K562 (cell line): Measurements from ENCODE around the gene EBNA1BP2. TPM values are rescaled to one million over a fixed set of nuclear protein-coding genes. Genes with fewer than 3 reads are reported as not detected.

Source experiments
- ATAC-seq: fragments of 200-7000 bp; cut with Tn5 transposase; 3 replicates; pipeline ENCODE4 v1.9.1; 2020; ENCODE audit warnings: moderate library complexity
- BruUV-seq: library from RNA; stranded (reverse); fragments of 400-500 nt; replicated peaks from 2 replicates; lab custom pipeline; 2021; lab: Mats Ljungman, UMichigan
- CTCF ChIA-PET: fragments of 300-600 bp; formaldehyde crosslinking; extraction: SDS; loops from one replicate; lab custom pipeline; 2021; ENCODE audit warnings: low intra/inter-chr PET ratio; lab: Yijun Ruan, JAX
- POLR2A ChIA-PET: fragments of 300-600, 350-650 bp; sonication (Branson Sonifier 250); formaldehyde crosslinking; extraction: SDS; loops from one replicate; lab custom pipeline; 2021; ENCODE audit warnings: antibody characterized with exemption, inconsistent platforms; lab: Yijun Ruan, JAX
- DNase-seq, 4 experiments: peaks; one replicate each; pipeline versions ENCODE4 v3.0.0 to v3.0.0-alpha.2; 2011 to 2018; ENCODE audit warnings: low spot score in 3 of 4, mixed read lengths in 3 of 4; ENCODE audit errors: extremely low read depth in 1 of 4
- FAIRE-seq: peaks from 2 replicates; lab custom pipeline; 2011; peaks lifted over from hg19 to GRCh38; lab: Jason Lieb, UNC
- H2AFZ ChIP-seq: 2 replicates; pipeline ENCODE4 v1.6.0; 2011; ENCODE audit warnings: low read depth, low read length, control low read depth, inconsistent platforms
- H3K27ac ChIP-seq: fragments of 200-600 bp; 3 replicates; pipeline ENCODE4 v1.8.0; 2011; ENCODE audit warnings: low read depth, mild to moderate bottlenecking, control low read depth, inconsistent platforms, low read length, moderate library complexity, mixed read lengths; ENCODE audit errors: extremely low read depth
- H3K27me3 ChIP-seq, 2 experiments: fragments of 300-600 bp in 1 of 2; 2 replicates in 1 of 2; 3 replicates in 1 of 2; pipeline versions ENCODE4 v1.6.0 to v1.8.0; 2011; ENCODE audit warnings: inconsistent platforms in 2 of 2, low read length in 2 of 2, mild to moderate bottlenecking in 1 of 2, mixed read lengths in 1 of 2, moderate library complexity in 1 of 2; ENCODE audit not compliant: control insufficient read depth in 2 of 2, insufficient read depth in 2 of 2
- H3K36me3 ChIP-seq: fragments of 300-600 bp; 3 replicates; pipeline ENCODE4 v1.8.0; 2011; ENCODE audit warnings: mild to moderate bottlenecking, low read length, inconsistent platforms; ENCODE audit not compliant: control insufficient read depth, insufficient read depth
- H3K4me1 ChIP-seq, 2 experiments: fragments of 200-600 bp in 1 of 2; replicated peaks in 1 of 2; 2 replicates in 1 of 2; 3 replicates in 1 of 2; pipeline versions ENCODE4 v1.5.1 to v1.8.0; 2011; ENCODE audit warnings: inconsistent platforms in 2 of 2, low read length in 2 of 2, mild to moderate bottlenecking in 1 of 2, mixed read lengths in 1 of 2, moderate library complexity in 1 of 2; ENCODE audit not compliant: control insufficient read depth in 2 of 2, insufficient read depth in 2 of 2
- H3K4me2 ChIP-seq: 2 replicates; pipeline ENCODE4 v1.6.1; 2011; ENCODE audit warnings: low read length, control low read depth, inconsistent platforms, mixed read lengths; ENCODE audit not compliant: insufficient read depth
- H3K4me3 ChIP-seq: fragments of 200-600 bp; sonication (generic), shearing (Covaris generic); 2 replicates; pipeline ENCODE4 v1.5.1; 2016; ENCODE audit warnings: control low read depth, inconsistent platforms
- H3K79me2 ChIP-seq: fragments of 200-600 bp; 3 replicates; pipeline ENCODE4 v1.8.0; 2011; ENCODE audit warnings: low read length, inconsistent platforms; ENCODE audit not compliant: control insufficient read depth, insufficient read depth
- H3K9ac ChIP-seq, 2 experiments: 2 replicates each; pipeline versions ENCODE4 v1.6.0 to v1.6.1; 2011; ENCODE audit warnings: low read depth in 2 of 2, low read length in 2 of 2, control low read depth in 1 of 2, inconsistent platforms in 1 of 2, mild to moderate bottlenecking in 1 of 2, mixed read lengths in 1 of 2; ENCODE audit not compliant: insufficient read depth in 1 of 2
- H3K9me1 ChIP-seq: one replicate; pipeline ENCODE4 v1.6.0; 2011; ENCODE audit warnings: inconsistent platforms, mild to moderate bottlenecking, low read length, moderate library complexity; ENCODE audit not compliant: control insufficient read depth, insufficient read depth
- H3K9me3 ChIP-seq: replicated peaks from 2 replicates; pipeline ENCODE4 v1.5.1; 2011; ENCODE audit warnings: low read depth, low read length, inconsistent platforms; ENCODE audit not compliant: control insufficient read depth, insufficient read depth
- H4K20me1 ChIP-seq: replicated peaks from 2 replicates; pipeline ENCODE4 v1.6.1; 2011; ENCODE audit warnings: low read length, inconsistent platforms, mixed read lengths; ENCODE audit not compliant: control insufficient read depth, insufficient read depth
- BHLHE40 ChIP-seq: IDR thresholded peaks from 2 replicates; pipeline ENCODE4 v1.6.1; 2011; ENCODE audit warnings: low read length, improper control_type of control experiment
- C11orf30 ChIP-seq: fragments of 450-650 bp; IDR thresholded peaks from 2 replicates; pipeline ENCODE4 v1.6.1; 2016; ENCODE audit warnings: low read depth, mild to moderate bottlenecking
- CBX2 ChIP-seq: fragments of 200-600 bp; sonication (generic); IDR thresholded peaks from one replicate; pipeline ENCODE4 v1.6.1; 2012; ENCODE audit warnings: mild to moderate bottlenecking, low read length, inconsistent platforms; ENCODE audit not compliant: insufficient read depth, poor library complexity, severe bottlenecking
- CEBPB ChIP-seq: fragments of 450-650 bp; IDR thresholded peaks from 2 replicates; pipeline ENCODE4 v1.6.1; 2016; ENCODE audit warnings: missing genetic modification characterization, missing compliant biosample characterization
- MAFG ChIP-seq: fragments of 450-650 bp; conservative IDR thresholded peaks from 2 replicates; pipeline ENCODE4 v1.6.1; 2016; ENCODE audit warnings: missing genetic modification characterization, missing compliant biosample characterization
- MBD2 ChIP-seq: sonication (generic); IDR thresholded peaks from 2 replicates; pipeline ENCODE4 v1.6.1; 2016; ENCODE audit warnings: low read depth, borderline replicate concordance
- NBN ChIP-seq: fragments of 450-650 bp; IDR thresholded peaks from 2 replicates; pipeline ENCODE4 v1.6.1; 2016; ENCODE audit warnings: low read depth, mild to moderate bottlenecking
- POLR3G ChIP-seq: IDR thresholded peaks from 2 replicates; pipeline ENCODE4 v1.6.1; 2011; ENCODE audit not compliant: insufficient read length, insufficient replicate concordance; ENCODE audit errors: extremely low read depth
- RBM25 ChIP-seq: fragments of 200-400 bp; formaldehyde crosslinking; IDR thresholded peaks from 2 replicates; pipeline ENCODE4 v1.6.1; 2018; ENCODE audit warnings: low read length, low read depth, moderate library complexity; ENCODE audit not compliant: severe bottlenecking
- SMARCC2 ChIP-seq: fragments of 450-650 bp; IDR thresholded peaks from 2 replicates; pipeline ENCODE4 v1.6.1; 2017; ENCODE audit warnings: antibody characterized with exemption, moderate library complexity, mild to moderate bottlenecking, low read depth
- YY1 ChIP-seq, 3 experiments: IDR thresholded peaks; 2 replicates each; pipeline ENCODE4 v1.6.1; 2011; ENCODE audit warnings: low read length in 2 of 3, mild to moderate bottlenecking in 2 of 3, moderate library complexity in 2 of 3, borderline replicate concordance in 1 of 3, control low read depth in 1 of 3, low read depth in 1 of 3; ENCODE audit not compliant: insufficient read depth in 3 of 3, insufficient replicate concordance in 2 of 3, control insufficient read depth in 1 of 3, insufficient read length in 1 of 3; ENCODE audit errors: extremely low read depth in 1 of 3
- ZBTB17 ChIP-seq: fragments of 450-650 bp; formaldehyde crosslinking; IDR thresholded peaks from 2 replicates; pipeline ENCODE4 v1.4.0; 2020; ENCODE audit warnings: mild to moderate bottlenecking
- ZNF124 ChIP-seq: sonication (generic); formaldehyde crosslinking; IDR thresholded peaks from 2 replicates; pipeline ENCODE4 v1.8.1; 2022; ENCODE audit warnings: missing genetic modification reagents
- ZNF316 ChIP-seq: fragments of 450-650 bp; IDR thresholded peaks from 2 replicates; pipeline ENCODE4 v1.6.1; 2016
- ZNF445 ChIP-seq: fragments of 250-450 bp; sonication (Bioruptor Pico); IDR thresholded peaks from 2 replicates; pipeline ENCODE4 v1.4.0; 2020; ENCODE audit warnings: low read depth, mild to moderate bottlenecking, moderate library complexity
- WGBS: fragments of 100-300 bp; shearing (Covaris generic); methylation state at CpG from one replicate; pipeline ENCODE4 v1.1.6; 2016; ENCODE audit warnings: low coverage, mixed read lengths; ENCODE audit not compliant: insufficient coverage; ENCODE audit errors: missing lambda C conversion rate; 5-methylcytosine and 5-hydroxymethylcytosine counted together
- in situ Hi-C: fragments of 300-500 bp; cut with MboI; formaldehyde crosslinking; loops from 4 replicates; pipeline ENCODE4 v1.15.0; 2018; ENCODE audit warnings: inconsistent platforms, mixed read lengths
- intact Hi-C: fragments of 100-400 bp; cut with micrococcal nuclease; formaldehyde crosslinking; loops from 2 replicates; pipeline ENCODE4 v1.14.2; 2022
- polyA plus RNA-seq, 8 experiments: library from polyadenylated mRNA; depleted of rRNA in 4 of 8; stranded (reverse) in 5 of 8; unstranded in 3 of 8; fragments of >200 nt; fragmentation: Nextera tagmentation in 2 of 8; fragmentation: Illumina TruSeq in 1 of 8; extraction: Ambion mirVana in 2 of 8; extraction: Trizol in 1 of 8; gene quantifications; 2 replicates each; pipeline versions ENCODE4 v1.2.1 to v1.2.3, GENCODE V29; 2011 to 2014; ENCODE audit warnings: inconsistent platforms in 1 of 8, missing spikeins in 1 of 8
- total RNA-seq, 7 experiments: library from RNA; depleted of rRNA in 6 of 7; stranded (reverse); fragments of >200 nt in 6 of 7; fragmentation: Illumina TruSeq in 2 of 7; extraction: Trizol in 2 of 7; gene quantifications; 2 replicates each; pipeline versions ENCODE4 v1.2.1 to v1.2.3, GENCODE V29; 2011 to 2021; ENCODE audit warnings: low replicate concordance in 1 of 7
- TF ChIP-seq, protein P1 (sequence below), 2 experiments: IDR thresholded peaks; 2 replicates each; pipeline ENCODE4 v1.6.1; 2011; ENCODE audit warnings: borderline replicate concordance in 1 of 2, control low read depth in 1 of 2, low read depth in 1 of 2, low read length in 1 of 2, mild to moderate bottlenecking in 1 of 2, mixed read lengths in 1 of 2, moderate library complexity in 1 of 2; ENCODE audit not compliant: insufficient read depth in 1 of 2, insufficient read length in 1 of 2, poor library complexity in 1 of 2, severe bottlenecking in 1 of 2; ENCODE audit errors: extremely low read depth in 1 of 2
- TF ChIP-seq, protein P2 (sequence below), 2 experiments: fragments of 450-650 bp; IDR thresholded peaks; 2 replicates each; pipeline ENCODE4 v1.6.1; 2016

EBNA1BP2 gene
- total and polyA plus RNA-seq, 9 of the 15 experiments (the other 6 are each of a cell fraction or from before 2014, with no cell fraction given), result 95.2 to 349 (median 249) TPM

DNA sequence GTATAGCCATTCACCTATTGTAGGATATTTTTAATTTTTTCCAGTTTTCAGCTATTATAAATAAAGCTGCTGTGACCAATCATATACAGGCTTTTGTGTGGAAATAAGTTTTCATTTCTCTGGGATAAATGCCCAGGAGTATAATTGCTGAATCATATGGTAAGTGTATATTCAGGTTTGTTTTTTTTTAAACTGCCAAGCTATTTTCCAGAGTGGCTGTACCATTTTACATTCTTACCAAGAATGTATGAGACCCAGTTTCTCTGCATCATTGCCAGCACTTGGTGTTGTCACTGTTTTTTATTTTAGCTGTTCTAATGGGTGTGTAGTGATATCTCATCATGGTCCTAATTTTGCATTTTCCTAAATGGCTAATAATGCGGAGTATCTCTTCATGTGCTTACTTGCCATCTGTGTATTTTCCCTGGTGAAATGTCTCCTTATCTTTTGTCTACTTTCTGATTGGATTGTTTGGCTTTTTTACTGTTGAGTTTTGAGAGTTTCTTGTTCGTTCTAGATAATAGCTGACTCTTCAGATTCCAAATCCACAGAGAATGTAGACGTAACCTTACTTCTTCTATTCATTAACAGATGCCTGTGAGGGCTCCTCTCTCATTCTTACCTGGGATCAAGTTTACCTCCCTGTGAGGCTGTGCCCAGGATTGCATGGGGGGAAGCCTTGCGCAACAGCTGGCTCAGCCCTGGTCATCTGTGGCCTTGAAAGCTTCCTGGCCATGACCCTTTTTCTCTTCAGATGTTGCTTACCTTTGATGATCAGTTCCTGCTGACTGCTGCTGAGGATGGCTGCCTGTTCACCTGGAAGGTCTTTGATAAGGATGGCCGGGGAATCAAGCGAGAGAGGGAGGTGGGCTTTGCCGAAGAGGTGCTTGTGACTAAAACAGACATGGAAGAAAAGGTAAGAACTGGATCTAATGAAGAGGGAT is 42.7 kb upstream of the EBNA1BP2 start:
- POLR2A ChIA-PET, result interaction anchor here (0.6 kb wide), 2 partner anchors 12 to 1655 kb away, joined by 3 read pairs; no protein-coding TSS in a partner anchor
- ATAC-seq, result no peak

More for the DNA sequence above, 42.7 kb upstream of the EBNA1BP2 start:
- DNase-seq, result no peak
- no peaks in the 10 kb centered on the region for H3K36me3 ChIP-seq
- H3K27me3 ChIP-seq, result peaks cover 48 to 50% of the 10 kb centered on the region in 2 experiments
- no peak overlapping the region for H2AFZ ChIP-seq
- in situ Hi-C loops, result no loop called here
- H3K4me3 ChIP-seq, result no peak overlapping the region
- WGBS, result 2% methylated on average over 7 of the region's 7 CpGs
- intact Hi-C loops, result no loop called here
- H3K79me2 ChIP-seq, result no peaks in the 10 kb centered on the region
- no peak overlapping the region for H3K4me2 ChIP-seq
- CTCF ChIA-PET, result no interaction called here
- no TSS peak for BruUV-seq
- H3K9ac ChIP-seq, result no peak overlapping the region
- no peak for FAIRE-seq
- H3K9me3 ChIP-seq, result no peaks in the 10 kb centered on the region
- no peak overlapping the region for H3K27ac ChIP-seq
- no peaks in the 10 kb centered on the region for H4K20me1 ChIP-seq
- TF ChIP-seq NBN, result no peak
- TF ChIP-seq ZNF445, result no peak
- TF ChIP-seq CEBPB (tag), result no peak
- TF ChIP-seq CBX2, result no peak
- no peak for TF ChIP-seq ZNF124
- TF ChIP-seq ZNF316, result peak; percentile 75
- no peak for TF ChIP-seq SMARCC2
- TF ChIP-seq, protein P1, sequence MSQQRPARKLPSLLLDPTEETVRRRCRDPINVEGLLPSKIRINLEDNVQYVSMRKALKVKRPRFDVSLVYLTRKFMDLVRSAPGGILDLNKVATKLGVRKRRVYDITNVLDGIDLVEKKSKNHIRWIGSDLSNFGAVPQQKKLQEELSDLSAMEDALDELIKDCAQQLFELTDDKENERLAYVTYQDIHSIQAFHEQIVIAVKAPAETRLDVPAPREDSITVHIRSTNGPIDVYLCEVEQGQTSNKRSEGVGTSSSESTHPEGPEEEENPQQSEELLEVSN (IDR thresholded peaks at IDR 0.05; ENCODE audit: borderline replicate concordance in 1 of 2, extremely low read depth in 1 of 2, insufficient read depth in 1 of 2, insufficient read length in 1 of 2, low read depth in 1 of 2, low read length in 1 of 2, poor library complexity in 1 of 2, severe bottlenecking in 1 of 2), result no peak
- TF ChIP-seq BHLHE40, result no peak
- no peak for TF ChIP-seq POLR3G
- no peak for TF ChIP-seq MBD2
- peak; percentile 67 for TF ChIP-seq RBM25
- 0 out of 2 replicates have a peak, but pooled peaks have one; percentile 18 for TF ChIP-seq MAFG (tag)
- TF ChIP-seq, protein P2, sequence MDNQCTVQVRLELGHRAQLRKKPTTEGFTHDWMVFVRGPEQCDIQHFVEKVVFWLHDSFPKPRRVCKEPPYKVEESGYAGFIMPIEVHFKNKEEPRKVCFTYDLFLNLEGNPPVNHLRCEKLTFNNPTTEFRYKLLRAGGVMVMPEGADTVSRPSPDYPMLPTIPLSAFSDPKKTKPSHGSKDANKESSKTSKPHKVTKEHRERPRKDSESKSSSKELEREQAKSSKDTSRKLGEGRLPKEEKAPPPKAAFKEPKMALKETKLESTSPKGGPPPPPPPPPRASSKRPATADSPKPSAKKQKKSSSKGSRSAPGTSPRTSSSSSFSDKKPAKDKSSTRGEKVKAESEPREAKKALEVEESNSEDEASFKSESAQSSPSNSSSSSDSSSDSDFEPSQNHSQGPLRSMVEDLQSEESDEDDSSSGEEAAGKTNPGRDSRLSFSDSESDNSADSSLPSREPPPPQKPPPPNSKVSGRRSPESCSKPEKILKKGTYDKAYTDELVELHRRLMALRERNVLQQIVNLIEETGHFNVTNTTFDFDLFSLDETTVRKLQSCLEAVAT (IDR thresholded peaks at IDR 0.05), result no peak
- TF ChIP-seq C11orf30, result peak; percentile 37; the same call in 1 of the 2 replicates
- TF ChIP-seq ZBTB17, result no peak
- TF ChIP-seq YY1 (IDR thresholded peaks at IDR 0.05; ENCODE audit: borderline replicate concordance in 1 of 3, control insufficient read depth in 1 of 3, extremely low read depth in 1 of 3, insufficient read depth in 3 of 3, insufficient read length in 1 of 3, insufficient replicate concordance in 2 of 3, low read depth in 1 of 3, low read length in 2 of 3), result no peak
- no peaks in the 10 kb centered on the region for H3K9me1 ChIP-seq
- H3K4me1 ChIP-seq, result no peaks in the 10 kb centered on the region; a peak in 1 of 5 replicates
